Measurements from ENCODE around the gene FAT3.

DNA sequence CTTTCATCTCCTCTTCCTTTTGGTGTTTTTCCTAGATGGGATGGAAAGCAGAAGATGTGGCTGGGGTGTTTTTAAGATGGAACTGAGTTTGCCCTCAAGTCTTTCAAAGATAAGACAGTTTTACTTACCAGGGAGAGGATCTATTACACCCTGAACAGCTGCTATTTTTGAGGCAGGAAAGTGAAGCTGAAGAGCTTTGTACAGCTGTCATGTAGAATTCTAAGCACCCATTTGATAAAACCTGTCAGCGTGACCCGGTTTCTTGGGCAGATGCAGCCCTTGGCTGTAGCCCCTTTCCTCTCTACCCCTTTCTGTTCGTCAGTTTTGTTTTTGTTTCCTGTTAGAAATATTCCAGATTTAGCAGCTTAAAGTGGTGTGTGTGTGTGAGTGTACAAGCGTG, 35.2 kb downstream of the FAT3 start:
- TF ChIP-seq POLR2A (IDR thresholded peaks at IDR 0.05): no peak
- TF ChIP-seq, protein P1, sequence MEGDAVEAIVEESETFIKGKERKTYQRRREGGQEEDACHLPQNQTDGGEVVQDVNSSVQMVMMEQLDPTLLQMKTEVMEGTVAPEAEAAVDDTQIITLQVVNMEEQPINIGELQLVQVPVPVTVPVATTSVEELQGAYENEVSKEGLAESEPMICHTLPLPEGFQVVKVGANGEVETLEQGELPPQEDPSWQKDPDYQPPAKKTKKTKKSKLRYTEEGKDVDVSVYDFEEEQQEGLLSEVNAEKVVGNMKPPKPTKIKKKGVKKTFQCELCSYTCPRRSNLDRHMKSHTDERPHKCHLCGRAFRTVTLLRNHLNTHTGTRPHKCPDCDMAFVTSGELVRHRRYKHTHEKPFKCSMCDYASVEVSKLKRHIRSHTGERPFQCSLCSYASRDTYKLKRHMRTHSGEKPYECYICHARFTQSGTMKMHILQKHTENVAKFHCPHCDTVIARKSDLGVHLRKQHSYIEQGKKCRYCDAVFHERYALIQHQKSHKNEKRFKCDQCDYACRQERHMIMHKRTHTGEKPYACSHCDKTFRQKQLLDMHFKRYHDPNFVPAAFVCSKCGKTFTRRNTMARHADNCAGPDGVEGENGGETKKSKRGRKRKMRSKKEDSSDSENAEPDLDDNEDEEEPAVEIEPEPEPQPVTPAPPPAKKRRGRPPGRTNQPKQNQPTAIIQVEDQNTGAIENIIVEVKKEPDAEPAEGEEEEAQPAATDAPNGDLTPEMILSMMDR (IDR thresholded peaks at IDR 0.05): no peak

Measured in sigmoid colon (tissue), 3 donors.